ENCODE data around the gene RGS1.

RGS1 gene

GRCh38 chr1:192581131-192581927 is 5.8 kb downstream of the RGS1 start:
- no peak for DNase-seq (ENCODE audit: low read depth in 3 of 3)

GRCh38 chr1:192584866-192585265 is 9.3 kb downstream of the RGS1 start:
- no peak for DNase-seq (ENCODE audit: low read depth in 3 of 3)

- DNase-seq (ENCODE audit: low read depth in 3 of 3): no peak
Measured at GRCh38 chr1:192587386-192588266, 12.1 kb downstream of the RGS1 start.

GRCh38 chr1:192588546-192588945 is 13.0 kb downstream of the RGS1 start:
- no peak for DNase-seq (ENCODE audit: low read depth in 3 of 3)

- DNase-seq (ENCODE audit: low read depth in 3 of 3): no peak
Measured at GRCh38 chr1:192589813-192590212, 14.2 kb downstream of the RGS1 start.

GRCh38 chr1:192592517-192592916 is 16.9 kb downstream of the RGS1 start:
- DNase-seq (ENCODE audit: low read depth in 3 of 3): no peak

GRCh38 chr1:192592981-192593708 is 17.6 kb downstream of the RGS1 start:
- no peak for DNase-seq (ENCODE audit: low read depth in 3 of 3)

- no peak for DNase-seq (ENCODE audit: low read depth in 3 of 3)
Measured at GRCh38 chr1:192595299-192595698, 19.7 kb downstream of the RGS1 start.

GRCh38 chr1:192598589-192598988 is 23.0 kb downstream of the RGS1 start:
- DNase-seq (ENCODE audit: low read depth in 3 of 3): no peak

GRCh38 chr1:192600275-192600674 is 24.7 kb downstream of the RGS1 start:
- DNase-seq (ENCODE audit: low read depth in 3 of 3): no peak

- no peak for DNase-seq (ENCODE audit: low read depth in 3 of 3)
Measured at GRCh38 chr1:192601143-192601542, 25.6 kb downstream of the RGS1 start.

GRCh38 chr1:192601567-192601966 is 26.0 kb downstream of the RGS1 start:
- DNase-seq (ENCODE audit: low read depth in 3 of 3): no peak

- DNase-seq (ENCODE audit: low read depth in 3 of 3): no peak
Measured at GRCh38 chr1:192602757-192603156, 27.2 kb downstream of the RGS1 start.

GRCh38 chr1:192603218-192603787 is 27.7 kb downstream of the RGS1 start:
- DNase-seq (ENCODE audit: low read depth in 3 of 3): no peak

GRCh38 chr1:192604979-192605620 is 29.5 kb downstream of the RGS1 start:
- DNase-seq (ENCODE audit: low read depth in 3 of 3): no peak

- no peak for DNase-seq (ENCODE audit: low read depth in 3 of 3)
Measured at GRCh38 chr1:192608671-192609070, 33.1 kb downstream of the RGS1 start.

GRCh38 chr1:192609110-192610079 is 33.8 kb downstream of the RGS1 start:
- peak; percentile 8 to 31 (median 19) for DNase-seq (ENCODE audit: low read depth in 3 of 3)

GRCh38 chr1:192610112-192610889 is 34.7 kb downstream of the RGS1 start:
- DNase-seq (ENCODE audit: low read depth in 3 of 3): no peak

- no peak for DNase-seq (ENCODE audit: low read depth in 3 of 3)
Measured at GRCh38 chr1:192615055-192615454, 39.5 kb downstream of the RGS1 start.

Measured in stimulated activated CD4-positive, alpha-beta T cell treated with anti-CD3 and anti-CD28 coated beads, TNF-alpha, amount 100 ng/mL, for 4 hours (primary cell).